Stimulated activated CD4-positive, alpha-beta T cell treated with anti-CD3 and anti-CD28 coated beads, Interleukin-12 subunit alpha, Interleukin-12 subunit beta, amount 100 ng/mL, for 4 hours (primary cell): Measurements from ENCODE around the gene TBC1D22A.
"Not testable (repeated sequence)": the region's sequence is repeated elsewhere in the genome, so short reads cannot be mapped to it uniquely, and the experiment has no call there.

Experiments
- DNase-seq: peaks from one replicate; pipeline ENCODE4 v3.0.0-alpha.2; 2020

Gene TBC1D22A

GRCh38 chr22:47116426-47117341 is 354.2 kb downstream of the TBC1D22A start:
- DNase-seq, result no peak

DNA sequence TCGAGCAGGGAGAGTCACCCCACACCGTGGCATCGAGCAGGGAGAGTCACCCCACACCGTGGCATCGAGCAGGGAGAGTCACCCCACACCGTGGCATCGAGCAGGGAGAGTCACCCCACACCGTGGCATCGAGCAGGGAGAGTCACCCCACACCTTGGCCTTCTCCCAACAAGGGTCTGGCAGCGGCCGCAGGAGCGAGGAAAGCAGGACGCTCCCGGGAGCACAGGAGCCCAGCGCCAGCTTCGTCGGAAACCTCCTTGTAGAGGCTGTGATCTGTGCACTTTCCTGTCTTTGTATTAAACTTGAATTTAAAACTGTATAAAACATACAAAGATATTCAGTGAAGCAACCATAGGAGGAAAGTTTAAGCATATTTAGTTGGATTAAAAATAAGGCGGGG is 355.0 kb downstream of the TBC1D22A start:
- not testable (repeated sequence) for DNase-seq

- DNase-seq, result no peak
Observed at GRCh38 chr22:47119181-47119580, 356.7 kb downstream of the TBC1D22A start.

DNA sequence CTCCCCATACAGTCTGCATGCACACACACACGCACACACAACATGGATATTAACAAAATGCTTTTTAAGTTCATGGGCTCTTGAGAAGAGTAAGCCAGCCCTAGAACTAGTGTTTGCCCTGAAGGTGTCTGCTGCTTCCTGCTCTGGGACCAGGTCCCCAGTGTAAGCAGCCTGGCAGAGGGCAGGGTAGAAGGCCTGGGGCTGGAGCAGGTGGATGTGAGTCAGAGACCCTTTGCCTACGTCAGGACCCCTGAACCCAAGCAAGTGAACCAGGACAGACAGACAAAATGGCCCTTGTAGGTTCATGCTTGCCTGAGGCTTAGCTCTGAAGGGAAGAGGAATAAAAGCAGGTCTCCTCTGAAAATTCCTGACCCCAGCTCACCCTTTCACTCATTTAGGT is 357.9 kb downstream of the TBC1D22A start:
- DNase-seq, result no peak

DNA sequence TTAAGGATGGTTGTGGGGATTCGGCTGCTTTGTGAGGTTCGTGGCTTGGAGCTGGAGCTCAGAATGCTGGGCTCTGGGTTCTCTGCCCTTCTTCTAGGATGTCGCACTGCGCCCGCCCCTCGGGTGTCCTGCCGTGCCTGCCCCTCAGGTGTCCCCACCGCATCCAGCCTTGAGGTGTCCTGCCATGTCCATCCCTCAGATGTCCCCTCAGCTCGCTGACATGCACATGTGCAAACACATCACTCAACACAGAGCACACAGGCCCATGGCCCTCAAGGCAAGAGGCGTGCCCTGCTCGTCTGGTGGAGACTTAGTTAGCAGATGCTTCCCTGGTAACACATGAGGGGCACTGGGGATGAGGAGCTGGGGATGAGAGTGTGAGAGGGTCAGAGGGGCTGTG is 359.3 kb downstream of the TBC1D22A start:
- no peak for DNase-seq

DNA sequence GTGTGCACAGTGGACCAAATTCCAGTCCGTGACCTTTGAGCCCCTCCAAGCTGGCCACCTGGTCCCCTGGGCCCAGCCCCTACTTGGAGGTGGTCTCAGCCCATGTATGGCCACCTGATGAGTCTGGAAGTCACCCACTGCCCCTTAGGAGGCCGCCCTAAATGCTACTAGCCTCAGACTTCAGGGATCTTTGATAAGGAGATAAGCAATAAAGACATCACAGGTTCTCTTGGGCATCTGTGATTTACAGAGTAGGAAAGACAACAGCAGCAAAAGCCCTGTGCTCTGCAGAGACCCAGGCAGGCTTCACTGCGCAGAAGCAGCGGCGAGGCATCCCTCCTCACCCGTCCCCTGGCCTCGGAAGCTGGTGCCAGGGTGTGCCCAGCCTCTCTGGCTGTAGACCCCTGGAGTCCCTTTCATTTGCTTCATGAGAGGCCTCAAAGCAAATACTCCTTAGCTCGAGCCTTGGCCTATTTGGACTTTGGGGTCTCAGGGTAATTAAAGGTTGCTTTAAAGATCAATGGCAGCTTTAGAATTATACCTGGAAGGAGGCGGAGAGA is 360.1 kb downstream of the TBC1D22A start:
- DNase-seq, result no peak

DNA sequence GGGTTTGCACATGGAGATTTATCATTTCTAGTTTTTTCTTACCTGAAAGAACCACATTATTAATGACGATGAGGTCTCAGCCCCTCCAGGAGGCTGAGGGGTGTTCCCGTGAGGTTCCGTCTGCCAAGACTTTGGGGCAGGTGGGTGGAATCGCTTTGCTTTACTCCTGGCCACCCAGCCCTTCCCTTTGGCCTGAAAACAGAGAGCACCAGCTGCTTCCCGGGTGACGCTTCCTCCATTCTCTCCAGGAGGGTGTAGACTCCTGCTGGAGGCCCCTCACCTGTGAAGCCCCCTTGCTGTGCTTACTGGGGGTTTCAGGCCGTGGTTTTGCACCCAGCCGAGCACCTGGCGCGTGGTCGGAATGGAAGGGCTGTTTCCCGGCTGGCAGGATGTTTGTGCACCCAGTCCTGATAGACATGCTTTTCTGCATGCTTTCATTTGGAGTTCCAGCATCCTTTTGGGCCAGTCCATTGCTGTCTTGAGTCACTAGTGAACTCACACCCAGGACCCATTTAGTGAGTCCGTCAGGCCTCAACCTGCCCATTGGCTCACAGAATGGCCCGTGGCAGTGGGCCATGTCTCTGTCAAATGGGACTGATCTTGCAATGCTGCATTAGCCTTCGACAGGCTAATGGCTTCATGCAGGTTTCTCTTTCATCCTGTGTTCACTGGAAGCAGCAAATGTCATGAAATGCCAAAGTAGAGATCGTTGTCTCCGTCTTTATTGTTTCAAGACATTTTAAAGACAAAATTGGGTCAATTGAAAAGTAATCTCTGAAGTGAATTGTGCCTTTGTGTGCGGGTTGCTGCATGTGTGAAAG is 360.8 kb downstream of the TBC1D22A start:
- no peak for DNase-seq

- no peak for DNase-seq
Observed at GRCh38 chr22:47123827-47124442, 361.5 kb downstream of the TBC1D22A start.

DNA sequence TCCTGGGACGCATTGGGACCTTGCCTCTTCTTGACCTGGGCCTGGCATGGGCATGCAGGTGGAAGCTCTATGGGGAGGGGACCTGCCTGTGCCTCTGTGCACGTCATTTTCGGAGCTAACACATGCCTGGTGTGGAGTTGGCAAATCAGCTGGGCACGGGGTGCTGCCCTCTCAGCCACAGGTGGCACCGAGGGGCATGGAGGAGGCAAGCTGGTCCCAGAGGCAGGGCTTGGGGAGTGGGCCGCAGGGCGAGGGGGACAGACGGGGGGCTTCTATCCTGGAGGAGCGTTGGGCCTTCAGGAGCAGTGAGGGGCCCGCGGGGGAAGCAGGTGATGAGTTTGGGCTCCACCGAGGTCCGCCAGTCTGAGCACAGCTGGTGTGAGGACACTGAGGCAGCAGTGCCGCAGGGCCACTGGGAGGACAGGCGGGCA is 362.0 kb downstream of the TBC1D22A start:
- no peak for DNase-seq

- DNase-seq, result no peak
Observed at GRCh38 chr22:47124961-47125360, 362.5 kb downstream of the TBC1D22A start.

DNA sequence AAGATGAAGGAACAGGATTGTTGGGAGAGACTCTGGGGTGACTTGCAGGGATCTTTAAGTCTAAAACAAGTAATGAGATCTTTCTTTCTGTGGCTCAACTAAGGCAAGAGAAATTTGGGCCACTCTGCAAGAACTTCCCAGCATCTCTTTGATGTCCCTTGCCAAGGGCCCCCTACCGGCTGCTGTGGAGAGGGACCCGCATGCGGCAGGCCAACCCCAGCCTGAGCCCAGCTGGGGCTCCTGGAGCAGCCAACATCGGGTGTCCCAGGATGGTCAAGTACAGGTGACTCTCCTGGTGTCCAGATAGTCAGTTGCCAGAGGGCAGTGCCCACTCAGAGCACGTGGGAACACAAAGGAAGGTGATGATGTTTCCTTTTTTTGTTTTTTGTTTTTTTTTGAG is 363.2 kb downstream of the TBC1D22A start:
- DNase-seq, result no peak

- no peak for DNase-seq
Observed at GRCh38 chr22:47126344-47126811, 363.9 kb downstream of the TBC1D22A start.

DNA sequence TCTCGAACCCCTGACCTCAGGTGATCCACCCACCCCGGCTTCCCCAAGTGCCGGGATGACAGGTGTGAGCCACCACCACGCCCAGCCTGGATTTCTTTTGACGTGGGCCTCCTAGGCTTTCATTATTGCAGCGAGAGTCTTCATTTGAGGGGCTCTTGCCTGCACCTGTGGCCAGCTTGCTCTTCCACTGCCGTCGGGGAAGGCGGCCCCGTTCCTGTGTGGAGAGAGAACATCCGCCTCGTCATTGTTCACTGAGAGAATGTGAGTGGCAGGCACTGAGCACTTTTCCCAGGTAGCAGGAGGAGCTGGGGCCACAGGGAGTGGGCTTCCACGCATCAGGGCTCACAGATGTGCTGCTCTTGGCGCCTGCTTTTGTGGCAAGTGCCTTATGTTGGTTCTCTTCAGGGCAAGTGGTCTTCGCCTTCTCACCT is 365.0 kb downstream of the TBC1D22A start:
- DNase-seq, result no peak

- DNase-seq, result no peak
Observed at GRCh38 chr22:47128216-47128615, 365.8 kb downstream of the TBC1D22A start.

GRCh38 chr22:47128622-47129215 is 366.3 kb downstream of the TBC1D22A start:
- DNase-seq, result no peak

DNA sequence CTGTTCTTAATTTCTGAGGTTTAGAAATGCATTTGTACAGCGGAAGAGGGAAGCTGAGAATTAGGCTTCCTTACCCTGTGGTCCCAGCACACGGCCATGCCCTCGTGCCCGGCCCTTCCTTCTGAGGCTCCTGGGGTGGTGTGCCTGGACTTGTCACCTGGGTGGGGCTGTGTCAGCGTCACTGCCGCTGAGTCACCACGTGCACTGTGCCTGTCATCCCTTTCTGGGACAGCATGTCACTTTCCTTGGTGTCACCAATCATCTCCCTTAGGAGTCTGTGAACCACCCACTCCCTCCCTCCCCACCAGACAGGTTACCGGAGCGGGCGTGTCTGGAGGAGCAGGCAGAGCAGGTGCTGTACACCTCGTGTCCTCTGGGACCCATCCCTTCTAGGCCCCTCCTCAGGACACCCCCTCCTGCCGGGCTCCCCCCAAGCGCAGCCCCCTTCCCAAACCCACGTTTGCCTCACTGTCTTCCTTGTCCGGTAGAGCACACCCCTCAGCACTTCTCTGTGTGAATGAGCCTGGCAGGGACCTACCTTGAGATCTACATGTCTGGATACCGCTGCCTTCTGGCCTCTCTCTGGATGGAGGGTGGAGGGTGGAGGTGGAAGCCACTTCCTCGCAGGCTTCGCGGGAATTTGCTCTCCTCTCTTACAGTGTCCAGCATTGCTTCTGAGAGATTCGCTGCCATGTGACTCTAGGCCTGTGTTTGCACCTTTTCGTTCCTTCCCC is 367.6 kb downstream of the TBC1D22A start:
- no peak for DNase-seq

- no peak for DNase-seq
Observed at GRCh38 chr22:47130883-47131631, 368.6 kb downstream of the TBC1D22A start.

GRCh38 chr22:47131632-47132427 is 369.4 kb downstream of the TBC1D22A start:
- DNase-seq, result no peak

DNA sequence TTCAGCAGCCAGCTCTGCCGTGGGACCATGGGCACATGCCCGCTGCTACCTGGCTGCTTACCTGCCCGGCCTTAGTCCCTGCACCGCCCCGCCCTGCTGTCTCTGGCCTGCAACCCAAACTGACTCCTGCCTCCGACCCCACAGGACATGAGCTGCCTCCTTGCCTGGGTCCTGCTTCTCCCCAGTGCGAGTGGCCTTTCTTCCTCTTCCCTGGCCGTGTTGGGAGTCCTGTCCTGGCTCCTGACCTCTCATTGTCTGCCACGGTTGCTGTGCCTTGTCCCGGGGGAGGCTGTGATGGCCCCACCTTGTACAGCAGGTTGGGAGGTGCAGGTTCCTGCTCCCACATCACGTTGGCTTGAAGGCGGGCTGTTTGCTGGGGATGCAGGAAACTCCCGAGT is 370.0 kb downstream of the TBC1D22A start:
- DNase-seq, result no peak
